Measurements from ENCODE around the gene CDCP1. TPM values are rescaled to one million over a fixed set of nuclear protein-coding genes. Genes with fewer than 3 reads are reported as not detected.

Gene CDCP1
- total RNA-seq, 4 donors from 2014 or later, result 41.6 to 64.6 (median 53.4) TPM

- TF ChIP-seq EP300 (IDR thresholded peaks at IDR 0.05; ENCODE audit: low read depth) (no peak), POLR2A (IDR thresholded peaks at IDR 0.05) (no peak), POLR2AphosphoS5 (IDR thresholded peaks at IDR 0.05) (no peak), CTCF (IDR thresholded peaks at IDR 0.05) (no peak)
- intact Hi-C loops (cut with DNase I; ENCODE audit: low total_unique reads) (no loop called here), in situ Hi-C loops (cut with MboI; ENCODE audit: low pct_ligation_motif_present in 1 of 4, low pct_unique_long_range_greater_than_20kb in 1 of 4, low sequenced_read_pairs in 3 of 4) (no loop called here)
- H3K27ac ChIP-seq, result peak overlapping the region in 3 of 4 donors; percentile 1 to 78 (median 38)
- H3K4me3 ChIP-seq, result no peak overlapping the region
- H3K36me3 ChIP-seq, result no peaks in the 10 kb centered on the region
- WGBS, 2 donors (ENCODE audit: low coverage in 1 of 2), result 22 to 54% methylated on average over 3 to 5 of the region's 5 CpGs
- H3K27me3 ChIP-seq, result no peaks in the 10 kb centered on the region
- peaks cover 13 to 52% (median 36%) of the 10 kb centered on the region in 4 donors for H3K4me1 ChIP-seq
- H3K9me3 ChIP-seq, result no peaks in the 10 kb centered on the region
- DNase-seq, result no peak
Observed at GRCh38 chr3:45181496-45181895, 35.3 kb upstream of the CDCP1 start.

- Histone ChIP-seq H3K9me3 (no peaks in the 10 kb centered on the region), H3K36me3 (no peaks in the 10 kb centered on the region), H3K27me3 (no peaks in the 10 kb centered on the region), H3K4me3 (no peak overlapping the region), H3K4me1 (peaks cover 13 to 52% (median 36%) of the 10 kb centered on the region in 4 donors), H3K27ac (peak overlapping the region in 1 of 4 donors; percentile 78)
- in situ Hi-C loops (cut with MboI; ENCODE audit: low pct_ligation_motif_present in 1 of 4, low pct_unique_long_range_greater_than_20kb in 1 of 4, low sequenced_read_pairs in 3 of 4), result no loop called here
- no peak for DNase-seq
- WGBS, 2 donors (ENCODE audit: low coverage in 1 of 2), result 0 to 74% methylated on average over 1 to 7 of the region's 7 CpGs
- TF ChIP-seq POLR2A (IDR thresholded peaks at IDR 0.05) (no peak), EP300 (IDR thresholded peaks at IDR 0.05; ENCODE audit: low read depth) (no peak), POLR2AphosphoS5 (IDR thresholded peaks at IDR 0.05) (no peak), CTCF (IDR thresholded peaks at IDR 0.05) (no peak)
- intact Hi-C loops (cut with DNase I; ENCODE audit: low total_unique reads), result no loop called here
Observed at GRCh38 chr3:45180899-45181298, 34.7 kb upstream of the CDCP1 start.

GRCh38 chr3:45180051-45180450 lies 33.9 kb upstream of the CDCP1 start:
- WGBS, 2 donors (ENCODE audit: low coverage in 1 of 2), result 69 to 85% methylated on average over 2 to 6 of the region's 6 CpGs
- TF ChIP-seq POLR2A (IDR thresholded peaks at IDR 0.05) (no peak), POLR2AphosphoS5 (IDR thresholded peaks at IDR 0.05) (no peak), EP300 (IDR thresholded peaks at IDR 0.05; ENCODE audit: low read depth) (no peak), CTCF (IDR thresholded peaks at IDR 0.05) (no peak)
- intact Hi-C loops (cut with DNase I; ENCODE audit: low total_unique reads) (no loop called here), in situ Hi-C loops (cut with MboI; ENCODE audit: low pct_ligation_motif_present in 1 of 4, low pct_unique_long_range_greater_than_20kb in 1 of 4, low sequenced_read_pairs in 3 of 4) (no loop called here)
- no peaks in the 10 kb centered on the region for H3K36me3 ChIP-seq
- peaks cover 13 to 52% (median 36%) of the 10 kb centered on the region in 4 donors for H3K4me1 ChIP-seq
- no peak overlapping the region for H3K27ac ChIP-seq
- H3K4me3 ChIP-seq, result no peak overlapping the region
- no peaks in the 10 kb centered on the region for H3K27me3 ChIP-seq
- no peak for DNase-seq
- H3K9me3 ChIP-seq, result no peaks in the 10 kb centered on the region

- TF ChIP-seq POLR2A (IDR thresholded peaks at IDR 0.05), result no peak
- no peak for TF ChIP-seq CTCF (IDR thresholded peaks at IDR 0.05)
- TF ChIP-seq EP300 (IDR thresholded peaks at IDR 0.05; ENCODE audit: low read depth), result no peak
- TF ChIP-seq POLR2AphosphoS5 (IDR thresholded peaks at IDR 0.05), result no peak
- Histone ChIP-seq H3K27me3 (no peaks in the 10 kb centered on the region), H3K4me3 (no peak overlapping the region), H3K9me3 (no peaks in the 10 kb centered on the region), H3K27ac (peak overlapping the region in 1 of 4 donors; percentile 5), H3K36me3 (no peaks in the 10 kb centered on the region), H3K4me1 (peaks cover 13 to 49% (median 36%) of the 10 kb centered on the region in 4 donors)
- intact Hi-C loops (cut with DNase I; ENCODE audit: low total_unique reads) (no loop called here), in situ Hi-C loops (cut with MboI; ENCODE audit: low pct_ligation_motif_present in 1 of 4, low pct_unique_long_range_greater_than_20kb in 1 of 4, low sequenced_read_pairs in 3 of 4) (no loop called here)
- WGBS, 2 donors (ENCODE audit: low coverage in 1 of 2), result 78 to 88% methylated on average over 2 to 3 of the region's 3 CpGs
- no peak for DNase-seq
Observed at GRCh38 chr3:45179163-45179562, 33.0 kb upstream of the CDCP1 start.

Measured in transverse colon (tissue), 4 donors.